H1 (cell line): ENCODE results near the gene TKTL2. TPM values are rescaled to one million over a fixed set of nuclear protein-coding genes. Genes with fewer than 3 reads are reported as not detected.

Source experiments
- CTCF ChIA-PET: fragments of 300-600 bp; sonication (Branson Sonifier 250); formaldehyde crosslinking; loops from one replicate; lab custom pipeline; 2021; ENCODE audit not compliant: partially characterized antibody; lab: Charles Lee
- POLR2A ChIA-PET: fragments of 300-600 bp; sonication (Branson Sonifier 250); formaldehyde crosslinking; loops from one replicate; lab custom pipeline; 2021; ENCODE audit warnings: inconsistent platforms; ENCODE audit not compliant: partially characterized antibody; lab: Charles Lee
- DNase-seq, 2 experiments: peaks; one replicate each; pipeline versions ENCODE4 v3.0.0 to v3.0.0-alpha.2; 2010 to 2022; ENCODE audit warnings: low spot score in 2 of 2, low read depth in 1 of 2, mixed read lengths in 1 of 2
- FAIRE-seq: peaks from 2 replicates; lab custom pipeline; 2011; peaks lifted over from hg19 to GRCh38; lab: Jason Lieb, UNC
- H2AFZ ChIP-seq: 2 replicates; pipeline ENCODE4 v1.8.1; 2012; ENCODE audit warnings: low read length, inconsistent platforms
- H2AK5ac ChIP-seq: 2 replicates; pipeline ENCODE4 v1.6.1; 2013; ENCODE audit warnings: low read depth, low read length
- H2BK120ac ChIP-seq: replicated peaks from 2 replicates; pipeline ENCODE3; 2013; ENCODE audit warnings: low read depth, low read length, inconsistent platforms
- H2BK12ac ChIP-seq: 2 replicates; pipeline ENCODE4 v1.6.1; 2013; ENCODE audit warnings: low read depth, low read length
- H2BK15ac ChIP-seq: 2 replicates; pipeline ENCODE4 v1.6.1; 2013; ENCODE audit warnings: low read length
- H2BK20ac ChIP-seq: 2 replicates; pipeline ENCODE4 v1.6.1; 2013; ENCODE audit warnings: low read length
- H2BK5ac ChIP-seq: 2 replicates; pipeline ENCODE4 v1.6.1; 2013; ENCODE audit warnings: low read depth, low read length
- H3K14ac ChIP-seq: 2 replicates; pipeline ENCODE4 v1.6.1; 2013; ENCODE audit warnings: inconsistent platforms; ENCODE audit not compliant: insufficient read length
- H3K18ac ChIP-seq: 2 replicates; pipeline ENCODE4 v1.6.1; 2013; ENCODE audit warnings: low read length; ENCODE audit errors: extremely low read depth
- H3K23ac ChIP-seq: 2 replicates; pipeline ENCODE4 v1.6.1; 2013; ENCODE audit warnings: inconsistent platforms; ENCODE audit not compliant: insufficient read length
- H3K23me2 ChIP-seq: 2 replicates; pipeline ENCODE4 v1.6.1; 2013; ENCODE audit warnings: low read depth, low read length
- H3K27ac ChIP-seq: 2 replicates; pipeline ENCODE4 v1.6.1; 2011; ENCODE audit warnings: low read depth, low read length, inconsistent platforms
- H3K27me3 ChIP-seq, 4 experiments: replicated peaks in 1 of 4; 1 replicate in 1 of 4; 2 replicates in 3 of 4; pipeline versions ENCODE4 v1.6.1 to v1.8.1; 2011 to 2013; ENCODE audit warnings: low read length in 3 of 4, mild to moderate bottlenecking in 3 of 4, inconsistent platforms in 2 of 4, mixed read lengths in 2 of 4, moderate library complexity in 1 of 4; ENCODE audit not compliant: control insufficient read depth in 3 of 4, insufficient read depth in 3 of 4; ENCODE audit errors: extremely low read depth in 1 of 4
- H3K36me3 ChIP-seq, 4 experiments: 2 replicates each; pipeline versions ENCODE4 v1.6.1 to v1.8.1; 2011 to 2013; ENCODE audit warnings: mild to moderate bottlenecking in 4 of 4, low read length in 3 of 4, moderate library complexity in 2 of 4, control low read depth in 1 of 4, inconsistent platforms in 1 of 4; ENCODE audit not compliant: insufficient read depth in 4 of 4, control insufficient read depth in 2 of 4
- H3K4ac ChIP-seq: replicated peaks from 2 replicates; pipeline ENCODE3; 2013; ENCODE audit warnings: low read length, low read depth, mixed read lengths, inconsistent platforms; ENCODE audit not compliant: insufficient read length
- H3K4me1 ChIP-seq, 4 experiments: replicated peaks in 1 of 4; 1 replicate in 1 of 4; 2 replicates in 3 of 4; pipeline versions ENCODE4 v1.6.1 to v1.8.1; 2011 to 2013; ENCODE audit warnings: low read length in 3 of 4, inconsistent platforms in 2 of 4, mixed read lengths in 1 of 4; ENCODE audit not compliant: insufficient read depth in 4 of 4, control insufficient read depth in 3 of 4
- H3K4me2 ChIP-seq, 2 experiments: 2 replicates each; pipeline versions ENCODE4 v1.6.1 to v1.8.1; 2011 to 2013; ENCODE audit warnings: low read depth in 2 of 2, low read length in 2 of 2, control low read depth in 1 of 2, inconsistent platforms in 1 of 2, mild to moderate bottlenecking in 1 of 2; ENCODE audit not compliant: insufficient read depth in 1 of 2
- H3K4me3 ChIP-seq, 4 experiments: fragments of 200-600, 300-600 bp in 1 of 4; sonication (generic), shearing (Covaris generic), sonication (Bioruptor Twin) in 1 of 4; 2 replicates each; pipeline versions ENCODE4 v1.5.1 to v1.8.1; 2011 to 2016; ENCODE audit warnings: low read length in 4 of 4, low read depth in 3 of 4, control low read depth in 2 of 4, inconsistent platforms in 2 of 4, mild to moderate bottlenecking in 2 of 4, mixed read lengths in 1 of 4, moderate library complexity in 1 of 4; ENCODE audit not compliant: insufficient read depth in 2 of 4; ENCODE audit errors: extremely low read depth in 1 of 4
- H3K56ac ChIP-seq: replicated peaks from 2 replicates; pipeline ENCODE3; 2013; ENCODE audit warnings: low read depth, mild to moderate bottlenecking, mixed read lengths, low read length, inconsistent platforms; ENCODE audit not compliant: insufficient read length
- H3K79me1 ChIP-seq: 2 replicates; pipeline ENCODE4 v1.6.1; 2013; ENCODE audit warnings: low read depth, low read length, control low read depth
- H3K79me2 ChIP-seq, 2 experiments: 2 replicates each; pipeline versions ENCODE4 v1.6.1 to v1.8.1; 2012 to 2013; ENCODE audit warnings: low read length in 2 of 2, mild to moderate bottlenecking in 2 of 2, inconsistent platforms in 1 of 2; ENCODE audit not compliant: insufficient read depth in 2 of 2, control insufficient read depth in 1 of 2
- H3K9ac ChIP-seq, 4 experiments: replicated peaks in 1 of 4; 1 replicate in 1 of 4; 2 replicates in 3 of 4; pipeline versions ENCODE4 v1.6.1 to v1.8.1; 2011 to 2013; ENCODE audit warnings: low read depth in 3 of 4, low read length in 3 of 4, control low read depth in 2 of 4, mild to moderate bottlenecking in 2 of 4, moderate library complexity in 2 of 4, inconsistent platforms in 1 of 4; ENCODE audit errors: extremely low read depth in 1 of 4
- H3K9me3 ChIP-seq, 2 experiments: 2 replicates each; pipeline versions ENCODE4 v1.6.1 to v1.8.1; 2012 to 2013; ENCODE audit warnings: mild to moderate bottlenecking in 2 of 2, moderate library complexity in 2 of 2, control low read depth in 1 of 2, inconsistent platforms in 1 of 2, low read depth in 1 of 2, low read length in 1 of 2, mixed read lengths in 1 of 2; ENCODE audit not compliant: insufficient read depth in 2 of 2
- H4K20me1 ChIP-seq, 2 experiments: replicated peaks in 1 of 2; 2 replicates each; pipeline versions ENCODE3 to v1.8.1; 2011 to 2013; ENCODE audit warnings: inconsistent platforms in 2 of 2, low read length in 2 of 2, mild to moderate bottlenecking in 1 of 2; ENCODE audit not compliant: insufficient read depth in 2 of 2, control insufficient read depth in 1 of 2
- H4K5ac ChIP-seq: 2 replicates; pipeline ENCODE4 v1.6.1; 2013; ENCODE audit warnings: low read length, low read depth, mixed read lengths, inconsistent platforms; ENCODE audit not compliant: insufficient read length
- H4K8ac ChIP-seq: 2 replicates; pipeline ENCODE4 v1.8.0; 2013; ENCODE audit warnings: mild to moderate bottlenecking, moderate library complexity, low read length, inconsistent platforms; ENCODE audit not compliant: insufficient read depth; ENCODE audit errors: extremely low read depth
- H4K91ac ChIP-seq: replicated peaks from 2 replicates; pipeline ENCODE3; 2013; ENCODE audit warnings: low read length, mixed read lengths, inconsistent platforms; ENCODE audit not compliant: insufficient read length
- CBX5 ChIP-seq: fragments of 300-800, 300-1000 bp; sonication (generic); IDR thresholded peaks from 2 replicates; pipeline ENCODE4 v1.7.1; 2016; ENCODE audit warnings: antibody characterized with exemption, low read length, low read depth
- SP2 ChIP-seq: IDR thresholded peaks from 2 replicates; pipeline ENCODE4 v1.6.1; 2012; ENCODE audit warnings: mild to moderate bottlenecking, low read length, inconsistent platforms
- YY1 ChIP-seq: IDR thresholded peaks from 2 replicates; pipeline ENCODE4 v1.6.1; 2011; ENCODE audit warnings: low read depth, mild to moderate bottlenecking, low read length
- WGBS, 2 experiments: shearing (Covaris generic) in 1 of 2; methylation state at CpG; one replicate each; pipeline versions ENCODE4 v1.1.6 to v1.1.7; 2013 to 2015; ENCODE audit warnings: low lambda C conversion rate in 2 of 2, mixed read lengths in 2 of 2, inconsistent platforms in 1 of 2, low coverage in 1 of 2, missing lambda C conversion rate in 1 of 2; ENCODE audit not compliant: insufficient replicate concordance in 2 of 2, insufficient coverage in 1 of 2, insufficient read length in 1 of 2; ENCODE audit errors: extremely low coverage in 1 of 2, missing lambda C conversion rate in 1 of 2; 5-methylcytosine and 5-hydroxymethylcytosine counted together
- polyA plus RNA-seq, 7 experiments: library from polyadenylated mRNA; depleted of rRNA in 3 of 7; stranded (reverse) in 5 of 7; unstranded in 2 of 7; fragments of >200 nt in 5 of 7; fragments of 200-250 nt in 2 of 7; gene quantifications; 1 replicate in 5 of 7; 2 replicates in 1 of 7; 4 replicates in 1 of 7; pipeline versions ENCODE4 v1.2.1 to v1.2.3, GENCODE V29; 2011 to 2013; ENCODE audit warnings: missing spikeins in 2 of 7, mixed read lengths in 2 of 7
- total RNA-seq: library from RNA; stranded (reverse); fragmentation: NEBNext Ultra II Directional; extraction: Animal tissue kit (Norgen Biotek cat#: 25700); gene quantifications from 2 replicates; pipeline ENCODE4 v1.2.1, GENCODE V29; 2021

TKTL2 gene
- total and polyA plus RNA-seq, 2 of the 8 experiments (the other 6 are each of a cell fraction or from before 2014, with no cell fraction given), result not detected

DNA sequence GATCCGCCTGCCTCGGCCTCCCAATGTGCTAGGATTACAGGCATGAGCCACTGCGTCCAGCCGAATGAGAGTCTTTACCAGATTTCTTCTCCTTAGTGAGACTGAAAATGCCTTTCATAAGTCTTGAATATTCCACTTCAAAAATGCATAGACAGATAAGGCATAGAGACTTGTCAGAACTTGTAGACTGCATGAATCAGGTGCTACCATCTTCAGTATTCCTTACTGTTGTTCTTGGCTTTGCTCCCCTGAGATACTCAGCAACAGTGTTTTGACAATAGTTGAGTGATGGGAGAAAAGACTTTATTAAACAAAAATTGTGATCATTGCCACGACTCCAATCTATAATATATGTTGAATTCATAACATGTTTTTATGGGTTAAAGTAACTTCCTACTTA, 11.0 kb downstream of the TKTL2 start:
- Histone ChIP-seq H3K79me1 (no peaks in the 10 kb centered on the region), H4K91ac (no peak overlapping the region), H3K9ac (no peak overlapping the region), H3K23me2 (no peaks in the 10 kb centered on the region; the same call in 1 of the 2 replicates), H2BK20ac (no peak overlapping the region), H2BK15ac (no peak overlapping the region), H2AK5ac (no peak overlapping the region), H3K9me3 (no peaks in the 10 kb centered on the region), H3K4ac (no peak overlapping the region), H3K4me3 (no peak overlapping the region), H3K27ac (no peak overlapping the region), H3K23ac (no peak overlapping the region), H4K20me1 (no peaks in the 10 kb centered on the region), H3K56ac (no peak overlapping the region), H3K4me2 (no peak overlapping the region), H2BK12ac (no peak overlapping the region), H4K5ac (no peak overlapping the region), H2BK120ac (no peak overlapping the region), H4K8ac (no peak overlapping the region), H3K14ac (no peak overlapping the region), H2AFZ (no peak overlapping the region), H2BK5ac (no peak overlapping the region), H3K27me3 (no peaks in the 10 kb centered on the region), H3K18ac (no peak overlapping the region), H3K4me1 (no peaks in the 10 kb centered on the region), H3K36me3 (no peaks in the 10 kb centered on the region), H3K79me2 (no peaks in the 10 kb centered on the region)
- no peak for TF ChIP-seq CBX5
- TF ChIP-seq YY1, result no peak
- no peak for TF ChIP-seq SP2
- ChIA-PET CTCF (no interaction called here), POLR2A (no interaction called here)
- no peak for DNase-seq
- 91% methylated on average over 5 of the region's 5 CpGs; no CpG with 5 or more reads in 1 of the 2 experiments for WGBS, 2 experiments
- no peak for FAIRE-seq
